OCI-LY7 (cell line): ENCODE data around the gene ARMC7. TPM values are rescaled to one million over a fixed set of nuclear protein-coding genes. Genes with fewer than 3 reads are reported as not detected.
"Not testable (repeated sequence)": the region's sequence is repeated elsewhere in the genome, so short reads cannot be mapped to it uniquely, and the experiment has no call there.

Source experiments
- BruUV-seq: library from RNA; stranded (reverse); fragments of 400-500 nt; replicated peaks from 2 replicates; lab custom pipeline; 2021; lab: Mats Ljungman, UMichigan
- CTCF ChIA-PET: fragments of 300-600 bp; sonication (Branson Sonifier 250); formaldehyde crosslinking; loops from one replicate; lab custom pipeline; 2022; ENCODE audit warnings: antibody characterized with exemption; ENCODE audit not compliant: unreplicated experiment; lab: Charles Lee
- POLR2A ChIA-PET: fragments of 300-600 bp; sonication (Branson Sonifier 250); formaldehyde crosslinking; loops from one replicate; lab custom pipeline; 2022; ENCODE audit warnings: antibody characterized with exemption; lab: Charles Lee
- DNase-seq: peaks from one replicate; pipeline ENCODE4 v3.0.0-alpha.2; 2015; ENCODE audit warnings: low spot score
- H2AFZ ChIP-seq: fragments of 200-600 bp; sonication (generic), shearing (Covaris generic); 2 replicates; pipeline ENCODE4 v1.6.1; 2014; ENCODE audit warnings: mild to moderate bottlenecking, antibody characterized with exemption, low read length, moderate library complexity
- H3K27ac ChIP-seq: fragments of 200-600 bp; sonication (generic); 2 replicates; pipeline ENCODE4 v1.5.1; 2014; ENCODE audit warnings: mixed run types, low read depth, mild to moderate bottlenecking, moderate library complexity, low read length, inconsistent platforms; ENCODE audit not compliant: poor library complexity, severe bottlenecking
- H3K36me3 ChIP-seq: fragments of 200-600 bp; sonication (generic); 2 replicates; pipeline ENCODE4 v1.6.1; 2014; ENCODE audit warnings: mild to moderate bottlenecking, antibody characterized with exemption, low read length, moderate library complexity, mixed read lengths; ENCODE audit not compliant: insufficient read depth
- H3K4me1 ChIP-seq: fragments of 200-600 bp; sonication (generic); 2 replicates; pipeline ENCODE4 v1.5.1; 2014; ENCODE audit warnings: mild to moderate bottlenecking, low read length; ENCODE audit not compliant: insufficient read depth, poor library complexity, severe bottlenecking
- H3K4me2 ChIP-seq: fragments of 200-600 bp; sonication (generic); 2 replicates; pipeline ENCODE4 v1.6.1; 2014; ENCODE audit warnings: mild to moderate bottlenecking, low read length
- H3K4me3 ChIP-seq: fragments of 200-600 bp; sonication (generic); 2 replicates; pipeline ENCODE4 v1.5.1; 2014; ENCODE audit warnings: mild to moderate bottlenecking, low read depth, low read length; ENCODE audit not compliant: poor library complexity, severe bottlenecking
- H3K79me2 ChIP-seq: fragments of 200-600 bp; sonication (generic); 2 replicates; pipeline ENCODE4 v1.6.1; 2016; ENCODE audit warnings: low read depth, mild to moderate bottlenecking, low read length, moderate library complexity, mixed read lengths; ENCODE audit not compliant: insufficient read depth
- H3K9me2 ChIP-seq: fragments of 200-600 bp; sonication (generic); 2 replicates; pipeline ENCODE4 v1.6.1; 2016; ENCODE audit warnings: mild to moderate bottlenecking, low read length, mixed read lengths; ENCODE audit not compliant: insufficient read depth
- H3K9me3 ChIP-seq: fragments of 200-600 bp; sonication (generic); 2 replicates; pipeline ENCODE4 v1.6.1; 2014; ENCODE audit warnings: mild to moderate bottlenecking, mixed run types, low read length, mixed read lengths
- H4K20me1 ChIP-seq: fragments of 200-600 bp; sonication (generic); 2 replicates; pipeline ENCODE4 v1.6.1; 2014; ENCODE audit warnings: mild to moderate bottlenecking, antibody characterized with exemption, low read length, moderate library complexity, mixed read lengths; ENCODE audit not compliant: insufficient read depth
- CTCF ChIP-seq: fragments of 200-600 bp; sonication (generic); conservative IDR thresholded peaks from 2 replicates; pipeline ENCODE4 v1.5.1; 2014; ENCODE audit warnings: mild to moderate bottlenecking, antibody characterized with exemption, low read length, moderate library complexity, mixed read lengths
- EZH2phosphoT487 ChIP-seq: fragments of 200-600 bp; sonication (generic); IDR thresholded peaks from 2 replicates; pipeline ENCODE4 v1.6.1; 2018; ENCODE audit warnings: low read depth, borderline replicate concordance, mild to moderate bottlenecking, mixed run types, antibody characterized with exemption, low read length, moderate library complexity, mixed read lengths
- intact Hi-C: fragments of 100-400 bp; cut with micrococcal nuclease; formaldehyde crosslinking; loops from one replicate; pipeline ENCODE4 v1.10.0; 2022; ENCODE audit not compliant: unreplicated experiment
- total RNA-seq, 2 experiments: library from RNA; depleted of rRNA in 1 of 2; stranded (reverse); fragments of >200 nt in 1 of 2; shearing (Covaris generic) in 1 of 2; gene quantifications; 2 replicates each; pipeline ENCODE4 v1.2.3, GENCODE V29; 2014 to 2022

The ARMC7 gene
- total RNA-seq, 2 experiments from 2014 or later = 7.1 to 19.9 TPM

GRCh38 chr17:75067856-75068255 is 41.9 kb upstream of the ARMC7 start:
- Histone ChIP-seq H4K20me1 (no peaks in the 10 kb centered on the region), H3K4me3 (no peak overlapping the region), H3K79me2 (no peaks in the 10 kb centered on the region), H3K36me3 (peaks cover 25% of the 10 kb centered on the region), H3K4me1 (no peaks in the 10 kb centered on the region), H3K9me3 (no peaks in the 10 kb centered on the region), H3K4me2 (no peak overlapping the region), H3K27ac (no peak overlapping the region), H2AFZ (no peak overlapping the region), H3K9me2 (no peaks in the 10 kb centered on the region)
- ChIA-PET CTCF (no interaction called here), POLR2A (no interaction called here)
- no peak for DNase-seq
- TF ChIP-seq EZH2phosphoT487 = no peak
- TF ChIP-seq CTCF = no peak
- BruUV-seq = no TSS peak
- intact Hi-C loops = no loop called here

- H2AFZ ChIP-seq = no peak overlapping the region
- H3K4me3 ChIP-seq = no peak overlapping the region
- peaks cover 16% of the 10 kb centered on the region for H3K36me3 ChIP-seq
- CTCF ChIA-PET = no interaction called here
- no peak overlapping the region for H3K27ac ChIP-seq
- no peaks in the 10 kb centered on the region for H3K79me2 ChIP-seq
- no peak for DNase-seq
- POLR2A ChIA-PET = interaction anchor here (0.5 to 0.7 kb wide), 2 partner anchors 32 to 514 kb away, joined by 3 to 4 read pairs; no protein-coding TSS in a partner anchor
- H3K4me1 ChIP-seq = no peaks in the 10 kb centered on the region
- BruUV-seq = no TSS peak
- intact Hi-C loops = no loop called here
- TF ChIP-seq EZH2phosphoT487 (no peak), CTCF (no peak)
- no peak overlapping the region for H3K4me2 ChIP-seq
- no peaks in the 10 kb centered on the region for H3K9me3 ChIP-seq
- no peaks in the 10 kb centered on the region for H4K20me1 ChIP-seq
- no peaks in the 10 kb centered on the region for H3K9me2 ChIP-seq
These were observed 41.0 kb upstream of the ARMC7 start for GRCh38 chr17:75068750-75069149.

GRCh38 chr17:75069783-75070182 is 40.0 kb upstream of the ARMC7 start:
- Histone ChIP-seq H3K4me1 (no peaks in the 10 kb centered on the region), H3K9me2 (no peaks in the 10 kb centered on the region), H4K20me1 (no peaks in the 10 kb centered on the region), H3K27ac (no peak overlapping the region), H3K9me3 (no peaks in the 10 kb centered on the region), H3K4me2 (no peak overlapping the region), H3K4me3 (no peak overlapping the region), H3K79me2 (no peaks in the 10 kb centered on the region), H3K36me3 (peaks cover 5% of the 10 kb centered on the region), H2AFZ (no peak overlapping the region)
- TF ChIP-seq CTCF = peak; percentile 76
- TF ChIP-seq EZH2phosphoT487 = no peak
- peak; percentile 41 for DNase-seq
- POLR2A ChIA-PET = interaction anchor here (0.5 to 1.1 kb wide), 5 partner anchors 10 to 360 kb away, joined by 3 to 4 read pairs (median 3); no protein-coding TSS in a partner anchor
- intact Hi-C loops = no loop called here
- no TSS peak for BruUV-seq
- CTCF ChIA-PET = no interaction called here

GRCh38 chr17:75071478-75072271 is 38.1 kb upstream of the ARMC7 start:
- CTCF ChIA-PET, intact Hi-C loops, H3K4me1 ChIP-seq, DNase-seq, BruUV-seq, H2AFZ ChIP-seq, H3K4me2 ChIP-seq, H4K20me1 ChIP-seq, H3K9me3 ChIP-seq, H3K79me2 ChIP-seq, H3K27ac ChIP-seq, H3K9me2 ChIP-seq, H3K4me3 ChIP-seq, H3K36me3 ChIP-seq: not testable (repeated sequence)
- POLR2A ChIA-PET = interaction anchor here (0.9 kb wide), 1 partner anchor 11 kb away, joined by 3 read pairs; no protein-coding TSS in a partner anchor
